ENCODE data around the gene NCKAP5. TPM values are rescaled to one million over a fixed set of nuclear protein-coding genes. Genes with fewer than 3 reads are reported as not detected.

Gene NCKAP5
- total and polyA plus RNA-seq, 2 donors: 1.9 to 2.0 TPM

DNA sequence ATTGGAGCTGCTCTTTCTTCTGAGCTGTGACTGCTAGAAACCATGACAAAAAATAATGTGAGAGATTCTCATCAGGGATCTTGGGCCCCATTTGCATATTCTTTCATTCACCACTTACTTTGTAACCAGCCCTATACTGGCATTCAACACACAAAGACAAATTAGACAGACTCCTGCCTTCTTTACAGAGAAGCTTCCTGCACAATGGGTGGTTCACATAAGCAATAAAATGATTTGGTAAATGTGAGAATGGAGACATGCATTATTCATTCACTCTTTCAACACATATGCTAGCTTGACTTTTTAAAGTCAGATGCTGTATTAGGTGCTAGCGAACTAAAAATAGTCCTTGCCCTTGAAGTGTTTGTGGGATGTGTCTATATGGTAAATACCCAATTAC, 174.4 kb downstream of the NCKAP5 start:
- Histone ChIP-seq H3K27ac (ENCODE audit: low read depth in 1 of 2, low read length in 1 of 2) (no peak overlapping the region), H3K27me3 (ENCODE audit: control insufficient read depth in 2 of 2, insufficient read depth in 1 of 2, low read length in 1 of 2) (no peaks in the 10 kb centered on the region), H3K4me3 (ENCODE audit: low read length in 2 of 2) (no peak overlapping the region), H3K36me3 (ENCODE audit: control insufficient read depth in 2 of 2, insufficient read depth in 2 of 2, low read length in 1 of 2) (no peaks in the 10 kb centered on the region), H3K9me3 (ENCODE audit: control insufficient read depth in 2 of 2, insufficient read depth in 1 of 2, low read length in 1 of 2) (no peaks in the 10 kb centered on the region), H3K4me1 (ENCODE audit: control insufficient read depth in 2 of 2, insufficient read depth in 2 of 2, low read length in 2 of 2) (no peaks in the 10 kb centered on the region)
- no peak for DNase-seq (ENCODE audit: low read depth in 6 of 9, low spot score in 9 of 9)
- WGBS: 82% methylated on average over 1 of the region's 1 CpG

DNA sequence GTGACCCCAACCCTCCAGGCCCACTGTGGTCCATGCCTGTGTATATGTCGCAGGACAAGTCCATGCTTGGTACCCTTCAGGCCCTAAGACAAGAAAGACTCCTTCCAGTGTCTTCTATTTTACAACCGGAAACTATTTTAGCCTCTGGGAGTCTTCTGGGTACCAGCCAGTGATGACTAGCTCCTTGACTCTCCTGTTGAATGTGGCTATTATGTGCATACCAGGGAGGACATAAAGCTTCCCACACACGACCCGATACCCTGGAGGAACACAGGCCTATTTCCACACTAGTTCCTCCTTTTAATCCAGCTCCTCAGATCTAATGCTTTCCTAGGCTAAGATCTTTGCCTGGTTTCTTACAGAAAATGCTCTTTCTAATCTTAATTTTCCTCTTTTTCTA, 178.1 kb downstream of the NCKAP5 start:
- no peaks in the 10 kb centered on the region for H3K36me3 ChIP-seq (ENCODE audit: control insufficient read depth in 2 of 2, insufficient read depth in 2 of 2, low read length in 1 of 2)
- no peak overlapping the region for H3K4me3 ChIP-seq (ENCODE audit: low read length in 2 of 2)
- H3K4me1 ChIP-seq (ENCODE audit: control insufficient read depth in 2 of 2, insufficient read depth in 2 of 2, low read length in 2 of 2): no peaks in the 10 kb centered on the region
- peaks cover 0 to 6% of the 10 kb centered on the region in 2 donors for H3K9me3 ChIP-seq (ENCODE audit: control insufficient read depth in 2 of 2, insufficient read depth in 1 of 2, low read length in 1 of 2)
- DNase-seq (ENCODE audit: low read depth in 6 of 9, low spot score in 9 of 9): no peak
- H3K27me3 ChIP-seq (ENCODE audit: control insufficient read depth in 2 of 2, insufficient read depth in 1 of 2, low read length in 1 of 2): no peaks in the 10 kb centered on the region
- 93% methylated on average over 4 of the region's 4 CpGs for WGBS
- H3K27ac ChIP-seq (ENCODE audit: low read depth in 1 of 2, low read length in 1 of 2): no peak overlapping the region

DNA sequence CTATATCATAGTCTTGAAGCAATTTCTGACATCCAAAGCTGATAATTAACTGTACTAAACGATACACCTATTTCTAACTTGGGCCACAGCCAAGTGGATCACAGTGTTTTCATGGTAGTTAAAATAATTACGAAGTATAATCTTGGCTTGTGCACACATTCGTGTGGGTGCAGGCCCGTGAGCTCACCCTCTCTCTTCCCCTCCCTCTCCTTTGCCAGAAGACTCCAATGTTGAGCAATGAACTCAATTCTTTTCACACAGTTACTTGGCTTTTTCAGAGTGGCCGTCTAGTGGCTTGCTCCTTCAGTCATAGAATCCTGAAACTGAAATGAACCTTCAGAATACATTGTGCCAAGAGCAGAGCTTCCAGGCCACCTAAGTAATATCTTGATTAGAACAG, 178.7 kb downstream of the NCKAP5 start:
- Histone ChIP-seq H3K36me3 (ENCODE audit: control insufficient read depth in 2 of 2, insufficient read depth in 2 of 2, low read length in 1 of 2) (no peaks in the 10 kb centered on the region), H3K4me3 (ENCODE audit: low read length in 2 of 2) (no peak overlapping the region), H3K4me1 (ENCODE audit: control insufficient read depth in 2 of 2, insufficient read depth in 2 of 2, low read length in 2 of 2) (no peaks in the 10 kb centered on the region), H3K9me3 (ENCODE audit: control insufficient read depth in 2 of 2, insufficient read depth in 1 of 2, low read length in 1 of 2) (peaks cover 0 to 6% of the 10 kb centered on the region in 2 donors), H3K27me3 (ENCODE audit: control insufficient read depth in 2 of 2, insufficient read depth in 1 of 2, low read length in 1 of 2) (no peaks in the 10 kb centered on the region), H3K27ac (ENCODE audit: low read depth in 1 of 2, low read length in 1 of 2) (no peak overlapping the region)
- 93% methylated on average over 5 of the region's 5 CpGs for WGBS
- DNase-seq (ENCODE audit: low read depth in 6 of 9, low spot score in 9 of 9): no peak

DNA sequence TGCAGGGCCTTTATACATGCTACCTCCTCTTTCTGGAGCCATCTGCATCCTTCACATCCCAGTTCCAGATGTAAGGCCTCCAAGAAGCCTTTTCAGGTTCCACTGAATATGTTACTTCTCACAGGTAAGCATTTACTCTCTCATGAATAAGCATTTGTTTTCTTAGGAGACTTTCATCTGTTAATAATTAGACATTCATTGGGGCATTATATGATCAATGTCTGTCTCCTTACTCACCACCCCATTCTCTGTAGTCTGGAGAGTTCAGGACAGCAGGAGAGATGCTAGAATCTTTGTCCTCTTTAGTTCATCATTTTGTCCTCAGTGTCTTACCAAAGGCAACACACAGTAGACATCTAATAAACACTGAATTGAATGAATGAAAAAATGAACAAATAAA, 185.7 kb downstream of the NCKAP5 start:
- H3K4me3 ChIP-seq (ENCODE audit: low read length in 2 of 2): no peak overlapping the region
- H3K9me3 ChIP-seq (ENCODE audit: control insufficient read depth in 2 of 2, insufficient read depth in 1 of 2, low read length in 1 of 2): no peaks in the 10 kb centered on the region
- no peak overlapping the region for H3K27ac ChIP-seq (ENCODE audit: low read depth in 1 of 2, low read length in 1 of 2)
- H3K36me3 ChIP-seq (ENCODE audit: control insufficient read depth in 2 of 2, insufficient read depth in 2 of 2, low read length in 1 of 2): no peaks in the 10 kb centered on the region
- no peaks in the 10 kb centered on the region for H3K4me1 ChIP-seq (ENCODE audit: control insufficient read depth in 2 of 2, insufficient read depth in 2 of 2, low read length in 2 of 2)
- no peak for DNase-seq (ENCODE audit: low read depth in 6 of 9, low spot score in 9 of 9)
- no peaks in the 10 kb centered on the region for H3K27me3 ChIP-seq (ENCODE audit: control insufficient read depth in 2 of 2, insufficient read depth in 1 of 2, low read length in 1 of 2)

- H3K4me1 ChIP-seq (ENCODE audit: control insufficient read depth in 2 of 2, insufficient read depth in 2 of 2, low read length in 2 of 2): no peaks in the 10 kb centered on the region
- no peaks in the 10 kb centered on the region for H3K9me3 ChIP-seq (ENCODE audit: control insufficient read depth in 2 of 2, insufficient read depth in 1 of 2, low read length in 1 of 2)
- no peak overlapping the region for H3K27ac ChIP-seq (ENCODE audit: low read depth in 1 of 2, low read length in 1 of 2)
- WGBS: 77% methylated on average over 3 of the region's 3 CpGs
- DNase-seq (ENCODE audit: low read depth in 6 of 9, low spot score in 9 of 9): no peak
- H3K4me3 ChIP-seq (ENCODE audit: low read length in 2 of 2): no peak overlapping the region
- no peaks in the 10 kb centered on the region for H3K36me3 ChIP-seq (ENCODE audit: control insufficient read depth in 2 of 2, insufficient read depth in 2 of 2, low read length in 1 of 2)
- H3K27me3 ChIP-seq (ENCODE audit: control insufficient read depth in 2 of 2, insufficient read depth in 1 of 2, low read length in 1 of 2): no peaks in the 10 kb centered on the region
Measured at GRCh38 chr2:133380991-133381390, 187.3 kb downstream of the NCKAP5 start.

DNA sequence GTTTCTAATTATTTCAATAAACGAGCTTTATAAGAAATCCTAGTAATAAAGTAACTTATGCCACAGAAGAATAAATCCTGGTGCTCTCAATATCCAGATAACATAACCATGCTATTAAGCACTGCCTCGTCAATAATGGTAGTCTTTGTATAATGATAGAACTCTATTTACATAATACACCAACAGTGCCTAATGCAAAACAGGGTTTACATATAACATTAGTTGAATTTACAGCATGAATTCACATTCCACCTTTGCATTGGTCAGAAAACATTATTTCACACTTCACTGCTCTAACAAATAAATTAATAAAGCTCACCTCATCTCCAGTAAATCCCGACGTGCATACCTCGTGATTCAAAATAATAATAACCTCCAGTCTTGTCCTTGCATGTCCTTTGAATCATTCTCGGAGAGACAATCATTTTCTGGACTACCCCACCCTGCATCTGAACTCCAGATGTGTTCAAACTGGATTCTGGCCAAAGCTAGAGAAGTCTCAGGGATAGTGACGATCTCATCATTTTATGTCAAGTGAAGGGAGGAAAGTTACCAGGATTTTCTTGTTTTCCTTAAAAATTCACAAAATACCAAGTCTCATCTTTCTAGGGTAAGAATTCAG, 189.2 kb downstream of the NCKAP5 start:
- no peaks in the 10 kb centered on the region for H3K36me3 ChIP-seq (ENCODE audit: control insufficient read depth in 2 of 2, insufficient read depth in 2 of 2, low read length in 1 of 2)
- H3K27me3 ChIP-seq (ENCODE audit: control insufficient read depth in 2 of 2, insufficient read depth in 1 of 2, low read length in 1 of 2): no peaks in the 10 kb centered on the region
- no peak overlapping the region for H3K27ac ChIP-seq (ENCODE audit: low read depth in 1 of 2, low read length in 1 of 2)

GRCh38 chr2:133378386-133378785, 189.9 kb downstream of the NCKAP5 start:
- Histone ChIP-seq H3K36me3 (ENCODE audit: control insufficient read depth in 2 of 2, insufficient read depth in 2 of 2, low read length in 1 of 2) (no peaks in the 10 kb centered on the region), H3K4me3 (ENCODE audit: low read length in 2 of 2) (no peak overlapping the region), H3K4me1 (ENCODE audit: control insufficient read depth in 2 of 2, insufficient read depth in 2 of 2, low read length in 2 of 2) (no peaks in the 10 kb centered on the region), H3K9me3 (ENCODE audit: control insufficient read depth in 2 of 2, insufficient read depth in 1 of 2, low read length in 1 of 2) (no peaks in the 10 kb centered on the region), H3K27ac (ENCODE audit: low read depth in 1 of 2, low read length in 1 of 2) (no peak overlapping the region), H3K27me3 (ENCODE audit: control insufficient read depth in 2 of 2, insufficient read depth in 1 of 2, low read length in 1 of 2) (no peaks in the 10 kb centered on the region)
- no peak for DNase-seq (ENCODE audit: low read depth in 6 of 9, low spot score in 9 of 9)
- WGBS: 88% methylated on average over 1 of the region's 1 CpG

More for the DNA sequence above, 189.2 kb downstream of the NCKAP5 start:
- Histone ChIP-seq H3K4me1 (ENCODE audit: control insufficient read depth in 2 of 2, insufficient read depth in 2 of 2, low read length in 2 of 2) (no peaks in the 10 kb centered on the region), H3K4me3 (ENCODE audit: low read length in 2 of 2) (no peak overlapping the region), H3K9me3 (ENCODE audit: control insufficient read depth in 2 of 2, insufficient read depth in 1 of 2, low read length in 1 of 2) (no peaks in the 10 kb centered on the region)
- WGBS: 89% methylated on average over 7 of the region's 7 CpGs
- DNase-seq (ENCODE audit: low read depth in 6 of 9, low spot score in 9 of 9): no peak

- H3K27ac ChIP-seq (ENCODE audit: low read depth in 1 of 2, low read length in 1 of 2): peak overlapping the region in 1 of 2 donors; percentile 18
- no peaks in the 10 kb centered on the region for H3K36me3 ChIP-seq (ENCODE audit: control insufficient read depth in 2 of 2, insufficient read depth in 2 of 2, low read length in 1 of 2)
- no peak for DNase-seq (ENCODE audit: low read depth in 6 of 9, low spot score in 9 of 9)
- WGBS: 41% methylated on average over 2 of the region's 2 CpGs
- H3K27me3 ChIP-seq (ENCODE audit: control insufficient read depth in 2 of 2, insufficient read depth in 1 of 2, low read length in 1 of 2): no peaks in the 10 kb centered on the region
- H3K4me3 ChIP-seq (ENCODE audit: low read length in 2 of 2): no peak overlapping the region
- no peaks in the 10 kb centered on the region for H3K4me1 ChIP-seq (ENCODE audit: control insufficient read depth in 2 of 2, insufficient read depth in 2 of 2, low read length in 2 of 2)
- no peaks in the 10 kb centered on the region for H3K9me3 ChIP-seq (ENCODE audit: control insufficient read depth in 2 of 2, insufficient read depth in 1 of 2, low read length in 1 of 2)
Measured at GRCh38 chr2:133377599-133377998, 190.7 kb downstream of the NCKAP5 start.

- DNase-seq (ENCODE audit: low read depth in 6 of 9, low spot score in 9 of 9): no peak
- no peak overlapping the region for H3K4me3 ChIP-seq (ENCODE audit: low read length in 2 of 2)
Measured at GRCh38 chr2:133377021-133377481, 191.2 kb downstream of the NCKAP5 start.

More at GRCh38 chr2:133377021-133377481, 191.2 kb downstream of the NCKAP5 start:
- H3K9me3 ChIP-seq (ENCODE audit: control insufficient read depth in 2 of 2, insufficient read depth in 1 of 2, low read length in 1 of 2): no peaks in the 10 kb centered on the region
- H3K4me1 ChIP-seq (ENCODE audit: control insufficient read depth in 2 of 2, insufficient read depth in 2 of 2, low read length in 2 of 2): no peaks in the 10 kb centered on the region
- H3K27ac ChIP-seq (ENCODE audit: low read depth in 1 of 2, low read length in 1 of 2): no peak overlapping the region
- no peaks in the 10 kb centered on the region for H3K27me3 ChIP-seq (ENCODE audit: control insufficient read depth in 2 of 2, insufficient read depth in 1 of 2, low read length in 1 of 2)
- H3K36me3 ChIP-seq (ENCODE audit: control insufficient read depth in 2 of 2, insufficient read depth in 2 of 2, low read length in 1 of 2): no peaks in the 10 kb centered on the region

Measured in thymus (tissue), 11 donors.